DND-41 (cell line): ENCODE measurements around the gene ELOVL5.

Experiments used
- EZH2 ChIP-seq: IDR thresholded peaks from 3 replicates; pipeline ENCODE4 v1.6.1; 2012; ENCODE audit warnings: borderline replicate concordance, low read depth, mild to moderate bottlenecking, moderate library complexity, low read length, inconsistent platforms; ENCODE audit not compliant: severe bottlenecking
- TF ChIP-seq, protein P1 (sequence below): IDR thresholded peaks from 2 replicates; pipeline ENCODE4 v1.5.1; 2012; ENCODE audit warnings: borderline replicate concordance, low read length, moderate library complexity, mild to moderate bottlenecking; ENCODE audit not compliant: poor library complexity, severe bottlenecking; ENCODE audit errors: extremely low read depth

DNA sequence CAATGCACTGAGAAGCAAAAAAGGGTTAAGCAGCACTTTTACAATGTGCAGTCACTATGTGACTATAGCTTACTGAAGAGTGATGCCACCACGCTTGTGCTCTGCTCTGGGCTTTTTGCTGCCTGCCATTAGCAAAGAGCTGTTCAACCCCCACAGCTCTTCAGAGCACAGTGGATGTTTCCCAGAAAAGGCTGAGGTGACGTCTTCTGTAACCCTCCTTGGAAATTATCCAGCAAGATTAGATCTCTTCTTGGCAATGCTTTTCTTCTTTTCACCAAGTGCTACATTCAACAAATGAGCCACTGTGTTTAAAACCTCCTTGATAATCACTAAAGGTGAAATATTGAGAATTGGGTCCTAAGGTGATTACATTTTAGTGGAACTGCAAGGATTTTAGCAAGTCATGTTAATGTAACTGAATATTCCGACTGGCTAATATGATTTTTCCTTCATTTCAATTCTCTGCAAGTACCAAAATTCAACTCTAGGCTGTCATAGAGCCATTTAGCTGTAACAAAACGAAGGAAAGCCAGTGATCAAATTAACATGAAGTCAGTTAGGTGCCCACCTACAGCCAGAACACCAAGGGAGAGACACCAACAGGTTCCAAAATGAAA lies 34.9 kb downstream of the ELOVL5 start:
- TF ChIP-seq, protein P1, sequence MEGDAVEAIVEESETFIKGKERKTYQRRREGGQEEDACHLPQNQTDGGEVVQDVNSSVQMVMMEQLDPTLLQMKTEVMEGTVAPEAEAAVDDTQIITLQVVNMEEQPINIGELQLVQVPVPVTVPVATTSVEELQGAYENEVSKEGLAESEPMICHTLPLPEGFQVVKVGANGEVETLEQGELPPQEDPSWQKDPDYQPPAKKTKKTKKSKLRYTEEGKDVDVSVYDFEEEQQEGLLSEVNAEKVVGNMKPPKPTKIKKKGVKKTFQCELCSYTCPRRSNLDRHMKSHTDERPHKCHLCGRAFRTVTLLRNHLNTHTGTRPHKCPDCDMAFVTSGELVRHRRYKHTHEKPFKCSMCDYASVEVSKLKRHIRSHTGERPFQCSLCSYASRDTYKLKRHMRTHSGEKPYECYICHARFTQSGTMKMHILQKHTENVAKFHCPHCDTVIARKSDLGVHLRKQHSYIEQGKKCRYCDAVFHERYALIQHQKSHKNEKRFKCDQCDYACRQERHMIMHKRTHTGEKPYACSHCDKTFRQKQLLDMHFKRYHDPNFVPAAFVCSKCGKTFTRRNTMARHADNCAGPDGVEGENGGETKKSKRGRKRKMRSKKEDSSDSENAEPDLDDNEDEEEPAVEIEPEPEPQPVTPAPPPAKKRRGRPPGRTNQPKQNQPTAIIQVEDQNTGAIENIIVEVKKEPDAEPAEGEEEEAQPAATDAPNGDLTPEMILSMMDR, result no peak
- no peak for TF ChIP-seq EZH2
